Fibroblast of skin of back (primary cell): Measurements from ENCODE around the gene ERGIC3.

ENCODE experiments used
- DNase-seq: peaks from one replicate; pipeline ENCODE4 v3.0.0-alpha.2; 2013

The ERGIC3 gene

GRCh38 chr20:35599776-35600120, 57.9 kb downstream of the ERGIC3 start:
- no peak for DNase-seq

GRCh38 chr20:35600176-35600992, 58.5 kb downstream of the ERGIC3 start:
- DNase-seq = no peak

GRCh38 chr20:35600993-35601973, 59.4 kb downstream of the ERGIC3 start:
- DNase-seq = peak; percentile 73

- DNase-seq = no peak
Observed at GRCh38 chr20:35601990-35602389, 60.1 kb downstream of the ERGIC3 start.

GRCh38 chr20:35602851-35603495, 61.1 kb downstream of the ERGIC3 start:
- DNase-seq = no peak

GRCh38 chr20:35603695-35604448, 62.0 kb downstream of the ERGIC3 start:
- DNase-seq = no peak

GRCh38 chr20:35604449-35604747, 62.5 kb downstream of the ERGIC3 start:
- DNase-seq = no peak

GRCh38 chr20:35606127-35606526, 64.2 kb downstream of the ERGIC3 start:
- DNase-seq = no peak
